ENCODE data around the gene CLCN6.

DNA sequence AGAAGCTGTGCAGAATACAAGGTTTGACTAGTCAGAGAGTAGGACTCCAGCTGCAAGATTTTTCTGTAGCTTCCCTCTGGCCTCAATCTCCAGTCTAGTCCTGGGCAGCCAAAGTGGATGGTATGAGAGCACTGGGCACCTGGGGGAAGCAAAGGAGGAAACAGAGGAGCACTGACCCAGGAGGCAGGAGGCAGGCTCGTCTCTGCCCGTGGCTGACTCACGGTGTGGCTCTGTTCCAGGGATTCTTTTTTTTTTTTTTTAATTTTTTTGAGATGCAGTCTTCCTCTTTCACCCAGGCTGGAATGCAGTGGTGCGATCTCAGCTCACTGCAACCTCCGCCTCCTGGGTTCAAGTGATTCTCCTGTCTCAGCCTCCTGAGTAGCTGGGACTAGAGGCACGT, 56.9 kb downstream of the CLCN6 start:
- TF ChIP-seq RAD21 (IDR thresholded peaks at IDR 0.05; ENCODE audit: low read depth) (no peak), FOXM1 (IDR thresholded peaks at IDR 0.05; ENCODE audit: borderline replicate concordance, low read depth) (no peak)
- TF ChIP-seq, protein P1, sequence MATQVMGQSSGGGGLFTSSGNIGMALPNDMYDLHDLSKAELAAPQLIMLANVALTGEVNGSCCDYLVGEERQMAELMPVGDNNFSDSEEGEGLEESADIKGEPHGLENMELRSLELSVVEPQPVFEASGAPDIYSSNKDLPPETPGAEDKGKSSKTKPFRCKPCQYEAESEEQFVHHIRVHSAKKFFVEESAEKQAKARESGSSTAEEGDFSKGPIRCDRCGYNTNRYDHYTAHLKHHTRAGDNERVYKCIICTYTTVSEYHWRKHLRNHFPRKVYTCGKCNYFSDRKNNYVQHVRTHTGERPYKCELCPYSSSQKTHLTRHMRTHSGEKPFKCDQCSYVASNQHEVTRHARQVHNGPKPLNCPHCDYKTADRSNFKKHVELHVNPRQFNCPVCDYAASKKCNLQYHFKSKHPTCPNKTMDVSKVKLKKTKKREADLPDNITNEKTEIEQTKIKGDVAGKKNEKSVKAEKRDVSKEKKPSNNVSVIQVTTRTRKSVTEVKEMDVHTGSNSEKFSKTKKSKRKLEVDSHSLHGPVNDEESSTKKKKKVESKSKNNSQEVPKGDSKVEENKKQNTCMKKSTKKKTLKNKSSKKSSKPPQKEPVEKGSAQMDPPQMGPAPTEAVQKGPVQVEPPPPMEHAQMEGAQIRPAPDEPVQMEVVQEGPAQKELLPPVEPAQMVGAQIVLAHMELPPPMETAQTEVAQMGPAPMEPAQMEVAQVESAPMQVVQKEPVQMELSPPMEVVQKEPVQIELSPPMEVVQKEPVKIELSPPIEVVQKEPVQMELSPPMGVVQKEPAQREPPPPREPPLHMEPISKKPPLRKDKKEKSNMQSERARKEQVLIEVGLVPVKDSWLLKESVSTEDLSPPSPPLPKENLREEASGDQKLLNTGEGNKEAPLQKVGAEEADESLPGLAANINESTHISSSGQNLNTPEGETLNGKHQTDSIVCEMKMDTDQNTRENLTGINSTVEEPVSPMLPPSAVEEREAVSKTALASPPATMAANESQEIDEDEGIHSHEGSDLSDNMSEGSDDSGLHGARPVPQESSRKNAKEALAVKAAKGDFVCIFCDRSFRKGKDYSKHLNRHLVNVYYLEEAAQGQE (IDR thresholded peaks at IDR 0.05; ENCODE audit: low read depth) = no peak

Measured in Ishikawa (cell line).